WTC11 (cell line): ENCODE results near the gene GALNT18. TPM values are rescaled to one million over a fixed set of nuclear protein-coding genes. Genes with fewer than 3 reads are reported as not detected.
A peak's percentile ranks its signal among the peaks of the same experiment; 100 is the strongest.

Source experiments
- ATAC-seq: fragments of 200-7000 bp; cut with Tn5 transposase; 2 replicates; pipeline ENCODE4 v1.10.0; 2021; ENCODE audit warnings: mild to moderate bottlenecking, moderate library complexity
- CTCF ChIA-PET: fragments of 300-600 bp; sonication (Branson Sonifier 250); formaldehyde crosslinking; loops from one replicate; lab custom pipeline; 2021; ENCODE audit warnings: antibody characterized with exemption; lab: Charles Lee
- POLR2A ChIA-PET: fragments of 350-600 bp; sonication (Branson Sonifier 250); formaldehyde crosslinking; loops from one replicate; lab custom pipeline; 2021; ENCODE audit warnings: antibody characterized with exemption; lab: Charles Lee
- DNase-seq: peaks from one replicate; pipeline ENCODE4 v3.0.0; 2021; ENCODE audit warnings: low spot score
- H3K27ac Mint-ChIP-seq: 2 replicates; pipeline ENCODE4 v1.8.0; 2021; ENCODE audit warnings: mixed read lengths
- H3K27me3 Mint-ChIP-seq: 2 replicates; pipeline ENCODE4 v1.8.0; 2021; ENCODE audit warnings: low read depth, mild to moderate bottlenecking, moderate library complexity, mixed read lengths
- H3K36me3 Mint-ChIP-seq: 2 replicates; pipeline ENCODE4 v1.8.0; 2021; ENCODE audit warnings: mixed read lengths
- H3K4me1 Mint-ChIP-seq: 2 replicates; pipeline ENCODE4 v1.8.0; 2022; ENCODE audit warnings: mixed read lengths
- H3K4me3 Mint-ChIP-seq: 2 replicates; pipeline ENCODE4 v1.8.0; 2021; ENCODE audit warnings: mild to moderate bottlenecking, moderate library complexity, mixed read lengths
- H3K9me3 Mint-ChIP-seq: 2 replicates; pipeline ENCODE4 v1.8.0; 2021; ENCODE audit warnings: mixed read lengths
- CREB1 ChIP-seq: sonication (generic); formaldehyde crosslinking; IDR thresholded peaks from 2 replicates; pipeline ENCODE4 v1.8.0; 2023; ENCODE audit warnings: mild to moderate bottlenecking, missing genetic modification reagents
- E2F5 ChIP-seq: sonication (generic); formaldehyde crosslinking; IDR thresholded peaks from 2 replicates; pipeline ENCODE4 v1.8.1; 2022; ENCODE audit warnings: mild to moderate bottlenecking, moderate library complexity, missing genetic modification reagents
- ELF4 ChIP-seq: sonication (generic); formaldehyde crosslinking; IDR thresholded peaks from 2 replicates; pipeline ENCODE4 v1.8.1; 2022; ENCODE audit warnings: low read depth, mild to moderate bottlenecking, moderate library complexity, missing genetic modification reagents
- ETV6 ChIP-seq: sonication (generic); formaldehyde crosslinking; IDR thresholded peaks from 2 replicates; pipeline ENCODE4 v1.8.1; 2022; ENCODE audit warnings: mild to moderate bottlenecking, missing genetic modification reagents
- FOXP1 ChIP-seq: sonication (generic); formaldehyde crosslinking; IDR thresholded peaks from 2 replicates; pipeline ENCODE4 v1.8.0; 2022; ENCODE audit warnings: missing genetic modification reagents, mild to moderate bottlenecking, moderate library complexity, borderline replicate concordance
- GRHL2 ChIP-seq: fragments of 250-450 bp; sonication (Bioruptor Pico); IDR thresholded peaks from 2 replicates; pipeline ENCODE4 v1.8.0; 2022; ENCODE audit warnings: mild to moderate bottlenecking, moderate library complexity; ENCODE audit not compliant: insufficient replicate concordance, severe bottlenecking
- JUN ChIP-seq: sonication (generic); formaldehyde crosslinking; IDR thresholded peaks from 2 replicates; pipeline ENCODE4 v1.8.0; 2023; ENCODE audit warnings: mild to moderate bottlenecking, missing genetic modification reagents
- SP1 ChIP-seq: sonication (generic); formaldehyde crosslinking; conservative IDR thresholded peaks from 2 replicates; pipeline ENCODE4 v1.8.1; 2022; ENCODE audit warnings: missing genetic modification reagents
- ZBTB43 ChIP-seq: sonication (generic); formaldehyde crosslinking; IDR thresholded peaks from 2 replicates; pipeline ENCODE4 v1.8.1; 2023; ENCODE audit warnings: mild to moderate bottlenecking, missing genetic modification reagents
- ZNF121 ChIP-seq: sonication (generic); formaldehyde crosslinking; IDR thresholded peaks from 2 replicates; pipeline ENCODE4 v1.8.0; 2023; ENCODE audit warnings: missing genetic modification reagents
- ZNF416 ChIP-seq: fragments of 250-450 bp; sonication (Bioruptor Pico); IDR thresholded peaks from 2 replicates; pipeline ENCODE4 v1.9.0; 2021; ENCODE audit warnings: mild to moderate bottlenecking, inconsistent platforms
- total RNA-seq: library from RNA; stranded (reverse); gene quantifications from 3 replicates; pipeline ENCODE4 v1.2.3, GENCODE V29; 2021
- TF ChIP-seq, protein P1 (sequence below): sonication (generic); formaldehyde crosslinking; IDR thresholded peaks from 2 replicates; pipeline ENCODE4 v1.8.1; 2023; ENCODE audit warnings: mild to moderate bottlenecking, missing genetic modification reagents, borderline replicate concordance
- TF ChIP-seq, protein P2 (sequence below): sonication (generic); formaldehyde crosslinking; IDR thresholded peaks from 2 replicates; pipeline ENCODE4 v1.8.1; 2023; ENCODE audit warnings: mild to moderate bottlenecking, moderate library complexity, missing genetic modification reagents

The GALNT18 gene
- total RNA-seq, 1 experiment from 2014 or later: 5.0 TPM

- no peak overlapping the region for H3K4me3 Mint-ChIP-seq
- H3K9me3 Mint-ChIP-seq: no peaks in the 10 kb centered on the region
- H3K27me3 Mint-ChIP-seq: no peaks in the 10 kb centered on the region; the same call in 1 of the 2 replicates
- H3K27ac Mint-ChIP-seq: no peak overlapping the region
- no peak for TF ChIP-seq ELF4 (CRISPR knock-in tag)
- H3K4me1 Mint-ChIP-seq: peaks cover 21% of the 10 kb centered on the region
- POLR2A ChIA-PET: interaction anchor here (0.6 kb wide), 1 partner anchor 38 kb away, joined by 3 read pairs; no protein-coding TSS in a partner anchor
- H3K36me3 Mint-ChIP-seq: no peaks in the 10 kb centered on the region
- DNase-seq (no peak), ATAC-seq (peak; percentile 76)
- CTCF ChIA-PET: interaction anchor here (1.5 to 1.8 kb wide), 2 partner anchors 14 to 304 kb away, joined by 4 to 5 read pairs; no protein-coding TSS in a partner anchor
Observed at GRCh38 chr11:11332141-11332710, 289.6 kb downstream of the GALNT18 start.

DNA sequence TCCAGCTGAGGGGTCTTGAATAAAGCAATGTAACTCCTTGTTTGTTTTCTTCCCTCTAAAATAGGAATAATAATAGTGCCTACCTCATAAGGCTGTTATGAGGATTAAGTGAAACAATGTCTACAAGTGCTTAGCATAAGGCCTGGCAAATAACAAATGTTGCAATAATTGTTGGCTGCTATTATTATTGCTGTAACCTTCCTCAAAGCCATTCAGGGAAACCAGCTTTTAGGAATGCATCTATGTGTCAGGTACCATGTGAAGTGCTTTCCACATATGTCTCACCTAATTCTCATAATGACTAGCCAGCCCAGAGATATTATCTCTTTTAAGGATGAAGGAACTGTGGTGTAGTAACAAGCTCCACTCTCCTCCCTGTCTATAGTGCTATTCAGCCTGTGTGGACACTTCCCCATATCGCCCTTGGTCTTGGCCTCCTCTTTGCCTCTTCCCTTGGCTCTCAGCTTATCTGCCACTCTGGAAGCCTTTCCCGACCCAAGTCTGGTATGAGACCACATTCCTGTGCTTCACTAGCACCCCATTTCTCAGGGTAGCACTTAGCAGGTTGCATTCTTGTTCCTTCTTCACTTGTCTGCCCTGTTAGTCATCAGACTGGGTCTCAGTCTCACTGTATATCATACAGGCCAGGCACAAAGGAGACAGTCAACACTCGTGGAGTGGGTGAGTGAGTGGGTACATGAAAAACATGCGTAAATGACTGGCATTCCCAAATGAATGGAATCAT lies 292.6 kb downstream of the GALNT18 start:
- CTCF ChIA-PET: no interaction called here

GRCh38 chr11:11324090-11324489 lies 297.7 kb downstream of the GALNT18 start:
- Mint-ChIP-seq H3K27me3 (no peaks in the 10 kb centered on the region), H3K4me1 (no peaks in the 10 kb centered on the region), H3K9me3 (peaks cover 17% of the 10 kb centered on the region), H3K36me3 (peaks cover 4% of the 10 kb centered on the region; the same call in 1 of the 2 replicates), H3K4me3 (no peak overlapping the region), H3K27ac (no peak overlapping the region)
- ATAC-seq (no peak), DNase-seq (no peak)
- CTCF ChIA-PET: no interaction called here
- POLR2A ChIA-PET: no interaction called here
- TF ChIP-seq, protein P1, sequence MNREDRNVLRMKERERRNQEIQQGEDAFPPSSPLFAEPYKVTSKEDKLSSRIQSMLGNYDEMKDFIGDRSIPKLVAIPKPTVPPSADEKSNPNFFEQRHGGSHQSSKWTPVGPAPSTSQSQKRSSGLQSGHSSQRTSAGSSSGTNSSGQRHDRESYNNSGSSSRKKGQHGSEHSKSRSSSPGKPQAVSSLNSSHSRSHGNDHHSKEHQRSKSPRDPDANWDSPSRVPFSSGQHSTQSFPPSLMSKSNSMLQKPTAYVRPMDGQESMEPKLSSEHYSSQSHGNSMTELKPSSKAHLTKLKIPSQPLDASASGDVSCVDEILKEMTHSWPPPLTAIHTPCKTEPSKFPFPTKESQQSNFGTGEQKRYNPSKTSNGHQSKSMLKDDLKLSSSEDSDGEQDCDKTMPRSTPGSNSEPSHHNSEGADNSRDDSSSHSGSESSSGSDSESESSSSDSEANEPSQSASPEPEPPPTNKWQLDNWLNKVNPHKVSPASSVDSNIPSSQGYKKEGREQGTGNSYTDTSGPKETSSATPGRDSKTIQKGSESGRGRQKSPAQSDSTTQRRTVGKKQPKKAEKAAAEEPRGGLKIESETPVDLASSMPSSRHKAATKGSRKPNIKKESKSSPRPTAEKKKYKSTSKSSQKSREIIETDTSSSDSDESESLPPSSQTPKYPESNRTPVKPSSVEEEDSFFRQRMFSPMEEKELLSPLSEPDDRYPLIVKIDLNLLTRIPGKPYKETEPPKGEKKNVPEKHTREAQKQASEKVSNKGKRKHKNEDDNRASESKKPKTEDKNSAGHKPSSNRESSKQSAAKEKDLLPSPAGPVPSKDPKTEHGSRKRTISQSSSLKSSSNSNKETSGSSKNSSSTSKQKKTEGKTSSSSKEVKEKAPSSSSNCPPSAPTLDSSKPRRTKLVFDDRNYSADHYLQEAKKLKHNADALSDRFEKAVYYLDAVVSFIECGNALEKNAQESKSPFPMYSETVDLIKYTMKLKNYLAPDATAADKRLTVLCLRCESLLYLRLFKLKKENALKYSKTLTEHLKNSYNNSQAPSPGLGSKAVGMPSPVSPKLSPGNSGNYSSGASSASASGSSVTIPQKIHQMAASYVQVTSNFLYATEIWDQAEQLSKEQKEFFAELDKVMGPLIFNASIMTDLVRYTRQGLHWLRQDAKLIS: no peak
- no peak for TF ChIP-seq ELF4 (CRISPR knock-in tag)
- no peak for TF ChIP-seq ZBTB43

More for the DNA sequence above, 292.6 kb downstream of the GALNT18 start:
- POLR2A ChIA-PET: no interaction called here
- TF ChIP-seq GRHL2 (no peak), E2F5 (CRISPR knock-in tag) (no peak), SP1 (CRISPR knock-in tag) (no peak), CREB1 (CRISPR knock-in tag) (no peak), ETV6 (CRISPR knock-in tag) (no peak), ZNF416 (CRISPR knock-in tag) (no peak), JUN (CRISPR knock-in tag) (no peak), FOXP1 (no peak), ZNF121 (CRISPR knock-in tag) (no peak), ELF4 (CRISPR knock-in tag) (no peak)
- TF ChIP-seq, protein P2, sequence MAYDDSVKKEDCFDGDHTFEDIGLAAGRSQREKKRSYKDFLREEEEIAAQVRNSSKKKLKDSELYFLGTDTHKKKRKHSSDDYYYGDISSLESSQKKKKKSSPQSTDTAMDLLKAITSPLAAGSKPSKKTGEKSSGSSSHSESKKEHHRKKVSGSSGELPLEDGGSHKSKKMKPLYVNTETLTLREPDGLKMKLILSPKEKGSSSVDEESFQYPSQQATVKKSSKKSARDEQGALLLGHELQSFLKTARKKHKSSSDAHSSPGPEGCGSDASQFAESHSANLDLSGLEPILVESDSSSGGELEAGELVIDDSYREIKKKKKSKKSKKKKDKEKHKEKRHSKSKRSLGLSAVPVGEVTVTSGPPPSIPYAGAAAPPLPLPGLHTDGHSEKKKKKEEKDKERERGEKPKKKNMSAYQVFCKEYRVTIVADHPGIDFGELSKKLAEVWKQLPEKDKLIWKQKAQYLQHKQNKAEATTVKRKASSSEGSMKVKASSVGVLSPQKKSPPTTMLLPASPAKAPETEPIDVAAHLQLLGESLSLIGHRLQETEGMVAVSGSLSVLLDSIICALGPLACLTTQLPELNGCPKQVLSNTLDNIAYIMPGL (CRISPR knock-in tag): no peak
- TF ChIP-seq, all 79 proteins: peak for 0
- Mint-ChIP-seq H3K4me3 (no peak overlapping the region), H3K36me3 (peaks cover 4% of the 10 kb centered on the region; the same call in 1 of the 2 replicates), H3K27me3 (no peaks in the 10 kb centered on the region), H3K9me3 (no peaks in the 10 kb centered on the region), H3K27ac (no peak overlapping the region), H3K4me1 (peaks cover 11% of the 10 kb centered on the region; the same call in 1 of the 2 replicates)
- ATAC-seq (no peak), DNase-seq (no peak)
